HG03060 (cell line): ENCODE results near the gene NCOA3.
"Not testable (repeated sequence)": the region's sequence is repeated elsewhere in the genome, so short reads cannot be mapped to it uniquely, and the experiment has no call there.

Experiments
- ATAC-seq: cut with Tn5 transposase; IDR thresholded peaks from one replicate; pipeline ENCODE4 v1.9.1; 2021; ENCODE audit warnings: low read depth, moderate number of reproducible peaks; ENCODE audit not compliant: unreplicated experiment

NCOA3 gene

DNA sequence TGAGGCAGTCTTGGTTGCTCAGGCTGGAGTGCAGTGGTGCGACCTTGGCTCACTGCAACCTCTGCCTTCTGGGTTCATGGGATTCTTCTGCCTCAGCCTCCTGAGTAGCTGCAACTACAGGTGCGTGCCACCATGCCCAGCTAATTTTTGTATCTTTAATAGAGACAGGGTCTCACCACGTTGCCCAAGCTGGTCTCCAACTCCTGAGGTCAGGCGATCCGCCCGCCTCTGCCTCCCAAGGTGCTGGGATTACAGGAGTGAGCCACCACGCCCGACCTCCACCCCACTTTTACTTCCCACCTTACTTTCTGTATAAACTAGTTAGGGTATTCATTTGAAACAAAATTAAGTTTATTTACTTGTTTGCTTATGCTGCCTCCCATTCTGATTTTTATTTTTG is 86.5 kb downstream of the NCOA3 start:
- ATAC-seq = no peak

DNA sequence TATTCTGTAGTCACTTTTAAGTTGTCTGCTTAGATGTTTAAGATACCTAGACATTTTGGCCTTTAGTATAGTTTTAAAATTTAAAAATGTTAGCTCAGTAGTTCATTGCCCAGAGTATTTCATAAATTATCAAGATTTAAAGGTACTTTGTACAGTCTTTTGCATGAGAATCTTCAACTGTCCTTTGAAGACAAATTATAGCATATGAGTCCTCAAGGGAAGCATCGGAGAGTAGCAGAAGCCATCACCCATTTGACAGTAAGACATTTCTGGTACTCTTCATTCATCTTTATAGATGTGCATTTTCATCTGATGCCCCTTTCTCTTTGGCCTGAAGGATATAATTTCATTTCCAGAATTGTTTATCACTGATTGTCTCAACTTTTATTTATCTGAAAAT is 89.5 kb downstream of the NCOA3 start:
- no peak for ATAC-seq

GRCh38 chr20:47594157-47594556 is 92.5 kb downstream of the NCOA3 start:
- ATAC-seq = no peak

- not testable (repeated sequence) for ATAC-seq
Measured at GRCh38 chr20:47595138-47595537, 93.5 kb downstream of the NCOA3 start.

- ATAC-seq = no peak
Measured at GRCh38 chr20:47596003-47596571, 94.4 kb downstream of the NCOA3 start.

GRCh38 chr20:47597090-47597489 is 95.4 kb downstream of the NCOA3 start:
- no peak for ATAC-seq

DNA sequence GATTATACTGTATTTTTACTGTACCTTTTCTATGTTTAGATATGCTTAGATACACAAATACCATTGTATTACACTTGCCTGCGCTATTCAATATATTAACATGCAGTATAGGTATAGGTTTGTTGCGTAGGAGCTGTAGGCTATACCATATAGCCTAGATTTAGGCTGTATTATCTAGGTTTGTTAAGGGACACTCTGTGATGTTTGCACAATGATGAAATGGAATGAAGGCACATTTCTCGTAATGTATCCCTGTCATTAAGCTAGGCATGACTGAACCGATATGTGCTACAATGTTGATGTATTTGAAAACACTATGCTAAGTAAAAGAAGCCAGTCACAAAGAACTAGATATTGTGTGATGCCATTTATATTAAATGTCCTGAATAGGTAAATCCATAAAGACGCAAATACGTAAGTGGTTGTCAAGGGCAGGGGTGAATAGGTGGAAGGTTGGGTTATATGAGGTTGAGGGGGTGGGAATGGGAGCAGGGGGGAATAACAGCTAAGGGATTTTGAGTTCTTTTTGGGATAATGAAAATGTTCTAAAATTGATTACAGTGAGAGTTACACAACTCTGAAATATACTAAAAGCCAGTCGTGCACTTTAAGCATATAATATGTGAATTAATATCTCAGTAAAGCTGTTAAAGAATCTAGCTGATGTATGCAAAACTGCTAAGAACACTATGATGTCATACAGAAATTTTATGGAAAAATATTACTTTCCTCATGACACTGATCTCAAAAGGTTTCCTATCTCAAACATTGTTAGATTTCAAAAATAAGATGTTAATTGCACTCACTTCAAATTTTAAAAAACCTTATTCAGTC is 97.4 kb downstream of the NCOA3 start:
- no peak for ATAC-seq

DNA sequence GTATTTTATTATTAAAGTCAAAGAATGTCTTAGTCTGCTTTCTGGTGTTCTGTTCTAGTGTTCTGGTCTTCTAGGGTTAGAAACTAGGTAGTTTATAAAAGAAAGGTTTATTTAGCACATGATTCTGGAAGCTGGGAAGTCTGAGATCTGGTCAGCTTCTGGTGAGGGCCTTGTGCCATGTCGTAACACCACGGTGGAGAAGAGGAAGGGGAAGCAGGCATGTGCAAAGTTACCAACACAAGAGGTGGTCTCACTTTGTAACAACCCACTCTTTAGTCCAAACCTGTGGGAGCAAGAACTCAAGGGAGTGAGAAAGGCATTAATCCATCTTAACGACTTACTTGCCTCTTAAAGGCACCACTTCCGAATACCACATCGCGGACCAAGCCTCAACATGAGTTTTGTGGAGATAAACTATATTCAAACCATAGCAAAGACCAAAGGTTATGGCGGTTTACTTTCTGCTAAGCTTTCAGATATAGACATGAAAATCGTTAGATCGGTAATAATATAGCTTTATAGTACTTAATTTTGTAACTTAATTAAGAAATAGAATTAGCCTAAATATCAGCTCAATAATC is 99.4 kb downstream of the NCOA3 start:
- ATAC-seq = no peak

GRCh38 chr20:47603260-47603659 is 101.6 kb downstream of the NCOA3 start:
- no peak for ATAC-seq

- no peak for ATAC-seq
Measured at GRCh38 chr20:47605673-47606413, 104.2 kb downstream of the NCOA3 start.

- no peak for ATAC-seq
Measured at GRCh38 chr20:47606414-47606982, 104.8 kb downstream of the NCOA3 start.

GRCh38 chr20:47606983-47607613 is 105.4 kb downstream of the NCOA3 start:
- ATAC-seq = no peak

GRCh38 chr20:47609001-47609400 is 107.3 kb downstream of the NCOA3 start:
- ATAC-seq = no peak

DNA sequence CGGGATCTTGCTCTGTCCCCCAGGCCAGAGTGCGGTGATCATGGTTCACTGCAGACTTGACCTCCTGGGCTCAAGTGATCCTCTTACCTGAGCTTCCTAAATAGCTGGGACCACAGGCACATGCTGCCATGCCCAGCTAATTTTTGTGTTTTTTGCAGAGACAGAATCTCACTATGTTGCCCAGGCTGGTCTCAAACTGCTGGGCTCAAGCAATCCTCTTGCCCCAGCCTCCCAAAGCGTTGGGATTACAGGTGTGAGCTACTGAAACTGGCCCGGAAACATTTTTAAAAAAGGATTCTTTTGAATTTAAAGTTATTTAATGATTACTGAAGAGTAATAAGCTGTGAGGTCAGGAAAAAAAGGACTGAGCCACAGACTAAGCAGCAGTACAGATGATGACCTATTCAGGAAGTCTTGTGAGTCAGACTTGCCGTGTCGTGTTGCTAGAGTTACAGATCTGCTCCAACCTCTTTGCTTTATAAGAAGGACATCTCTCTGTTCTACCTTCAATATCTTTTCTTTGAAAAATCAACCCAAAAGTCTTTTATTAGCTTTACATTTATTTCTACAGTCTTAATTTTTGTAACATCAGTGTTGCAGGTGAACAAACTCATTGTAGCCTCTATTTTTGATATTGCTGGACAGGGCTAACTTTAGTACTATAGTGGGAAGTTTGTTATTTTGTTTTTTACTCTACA is 108.7 kb downstream of the NCOA3 start:
- no peak for ATAC-seq

DNA sequence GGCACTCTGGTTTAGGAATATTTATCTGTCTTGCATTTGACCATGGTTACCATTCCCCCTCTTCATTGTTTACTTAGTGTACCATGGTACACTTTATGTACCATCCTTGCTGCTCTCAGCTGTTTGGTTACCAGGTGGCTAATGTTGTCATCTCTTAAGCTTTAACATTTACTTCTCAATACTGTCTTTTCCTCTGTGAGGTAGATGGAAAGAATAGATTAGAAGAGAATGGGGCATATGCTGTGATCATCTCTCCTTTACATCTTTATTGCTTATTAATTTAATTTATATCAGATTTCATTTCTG is 109.2 kb downstream of the NCOA3 start:
- ATAC-seq = no peak

- no peak for ATAC-seq
Measured at GRCh38 chr20:47611785-47612184, 110.1 kb downstream of the NCOA3 start.

GRCh38 chr20:47612670-47613069 is 111.0 kb downstream of the NCOA3 start:
- no peak for ATAC-seq

- ATAC-seq = no peak
Measured at GRCh38 chr20:47614703-47615309, 113.1 kb downstream of the NCOA3 start.

GRCh38 chr20:47618479-47618878 is 116.8 kb downstream of the NCOA3 start:
- no peak for ATAC-seq
